Activated CD8-positive, alpha-beta memory T cell treated with anti-CD3 and anti-CD28 coated beads, Interleukin-2, amount 10 ng/mL, durations not matched to agents 7 days and 5 days (primary cell): ENCODE measurements around the gene ESR2. TPM values are rescaled to one million over a fixed set of nuclear protein-coding genes. Genes with fewer than 3 reads are reported as not detected.
"Not testable (repeated sequence)": the region's sequence is repeated elsewhere in the genome, so short reads cannot be mapped to it uniquely, and the experiment has no call there.

Source experiments
- ATAC-seq: fragments of 150-1000 bp; cut with Tn5 transposase; one replicate; pipeline ENCODE4 v1.10.0; 2021; ENCODE audit warnings: moderate library complexity
- CTCF ChIA-PET: fragments of 350-600 bp; sonication (Branson Sonifier 250); formaldehyde crosslinking; loops from one replicate; lab custom pipeline; 2021; ENCODE audit warnings: antibody characterized with exemption; lab: Charles Lee
- DNase-seq: peaks from one replicate; pipeline ENCODE4 v3.0.0-alpha.2; 2020
- H3K27ac Mint-ChIP-seq: one replicate; pipeline ENCODE4 v1.8.0; 2021; ENCODE audit warnings: mild to moderate bottlenecking, mixed read lengths
- H3K27me3 Mint-ChIP-seq: one replicate; pipeline ENCODE4 v1.8.0; 2021; ENCODE audit warnings: mixed read lengths
- H3K36me3 Mint-ChIP-seq: one replicate; pipeline ENCODE4 v1.8.0; 2021; ENCODE audit warnings: mild to moderate bottlenecking, mixed read lengths
- H3K4me1 Mint-ChIP-seq: one replicate; pipeline ENCODE4 v1.8.0; 2021; ENCODE audit warnings: mixed read lengths
- H3K4me3 Mint-ChIP-seq: one replicate; pipeline ENCODE4 v1.8.0; 2021; ENCODE audit warnings: mild to moderate bottlenecking, moderate library complexity, mixed read lengths
- H3K9me3 Mint-ChIP-seq: one replicate; pipeline ENCODE4 v1.8.0; 2022; ENCODE audit warnings: low read depth, mixed read lengths
- total RNA-seq, 2 experiments: library from RNA; stranded (reverse); gene quantifications; one replicate each; pipeline ENCODE4 v1.2.3, GENCODE V29; 2021

Gene ESR2
- total RNA-seq, 2 experiments from 2014 or later = 0.15 to 0.49 TPM

DNA sequence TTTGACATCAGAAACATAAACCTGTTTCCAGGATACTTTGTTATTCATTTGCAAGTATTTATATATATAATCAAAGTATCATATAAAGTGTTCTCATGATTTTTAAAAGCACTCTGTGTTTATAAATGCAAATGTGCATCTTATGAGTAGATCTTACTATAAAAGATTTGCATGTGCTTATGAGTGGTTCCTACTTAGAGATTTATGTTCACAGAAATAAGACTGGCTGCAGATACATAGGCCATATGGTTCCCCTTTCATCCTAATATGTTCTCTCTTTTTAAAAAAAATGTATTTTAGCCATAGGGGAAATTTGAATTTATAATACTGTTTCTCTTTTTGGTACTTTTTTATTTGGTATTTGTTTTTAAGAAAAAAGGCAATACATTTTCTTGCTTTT, 174.2 kb downstream of the ESR2 start:
- DNase-seq (no peak), ATAC-seq (no peak)
- CTCF ChIA-PET = no interaction called here
- no peaks in the 10 kb centered on the region for H3K27me3 Mint-ChIP-seq
- peaks cover 31% of the 10 kb centered on the region for H3K36me3 Mint-ChIP-seq
- no peak overlapping the region for H3K4me3 Mint-ChIP-seq
- no peak overlapping the region for H3K27ac Mint-ChIP-seq
- no peaks in the 10 kb centered on the region for H3K9me3 Mint-ChIP-seq
- H3K4me1 Mint-ChIP-seq = peaks cover 4% of the 10 kb centered on the region

DNA sequence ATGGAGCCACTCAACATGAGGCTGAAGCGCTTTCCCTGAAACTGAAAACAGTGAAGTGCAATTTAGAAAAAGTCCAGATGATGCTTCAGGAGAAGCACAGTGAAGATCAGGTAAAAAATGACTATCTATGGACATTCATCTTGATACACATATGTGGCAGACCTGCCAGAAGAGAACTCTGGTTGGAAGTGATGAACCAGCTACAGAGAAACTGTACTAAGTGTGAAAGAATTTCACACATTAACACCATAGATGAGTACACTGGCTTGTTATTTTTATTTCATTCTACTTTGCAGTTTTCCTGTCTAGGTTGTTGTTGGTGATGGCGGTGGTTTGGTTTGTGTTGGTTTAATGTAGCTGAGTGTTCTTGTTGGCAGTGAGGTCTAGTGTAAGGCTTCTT, 174.7 kb downstream of the ESR2 start:
- Mint-ChIP-seq H3K4me1 (peaks cover 4% of the 10 kb centered on the region), H3K36me3 (peaks cover 31% of the 10 kb centered on the region), H3K27me3 (no peaks in the 10 kb centered on the region), H3K27ac (no peak overlapping the region), H3K4me3 (no peak overlapping the region), H3K9me3 (no peaks in the 10 kb centered on the region)
- DNase-seq = no peak
- no peak for ATAC-seq
- CTCF ChIA-PET = no interaction called here

DNA sequence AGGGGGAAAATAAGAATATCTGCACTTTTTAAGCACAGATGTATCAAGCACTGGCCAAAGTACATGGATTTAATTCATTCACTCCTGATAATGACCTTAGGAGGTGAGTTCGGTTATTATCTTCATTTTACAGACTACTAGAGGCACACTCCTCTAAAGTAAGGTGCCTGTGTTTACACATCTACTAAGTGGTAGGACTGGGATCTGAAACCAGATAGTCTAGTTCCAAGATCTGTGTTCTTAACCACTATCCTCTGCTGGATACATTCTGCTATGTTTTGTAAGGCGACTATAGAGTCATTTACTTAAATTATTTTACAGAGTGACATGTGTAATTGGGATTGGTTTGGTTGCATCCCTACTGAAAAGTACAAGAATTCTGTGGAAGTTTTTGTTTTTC, 175.3 kb downstream of the ESR2 start:
- H3K36me3 Mint-ChIP-seq = peaks cover 31% of the 10 kb centered on the region
- no peaks in the 10 kb centered on the region for H3K27me3 Mint-ChIP-seq
- H3K9me3 Mint-ChIP-seq = no peaks in the 10 kb centered on the region
- H3K4me1 Mint-ChIP-seq = peaks cover 9% of the 10 kb centered on the region
- DNase-seq (no peak), ATAC-seq (no peak)
- no peak overlapping the region for H3K4me3 Mint-ChIP-seq
- CTCF ChIA-PET = no interaction called here
- no peak overlapping the region for H3K27ac Mint-ChIP-seq

DNA sequence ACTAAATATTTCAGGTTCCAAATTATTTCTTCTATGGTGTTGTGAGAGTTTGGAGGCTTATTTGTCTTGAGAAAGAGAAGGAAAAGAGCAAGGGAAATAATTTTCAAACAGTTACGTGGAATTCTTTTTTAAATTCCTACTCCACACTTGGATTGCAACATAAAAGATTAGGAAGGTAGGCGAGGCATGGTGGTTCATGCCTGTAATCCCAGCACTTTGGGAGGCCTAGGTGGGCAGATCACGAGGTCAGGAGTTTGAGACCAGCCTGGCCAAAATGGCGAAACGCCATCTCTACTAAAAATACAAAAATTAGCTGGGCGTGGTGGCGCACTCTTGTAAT, 175.8 kb downstream of the ESR2 start:
- ATAC-seq, H3K27me3 Mint-ChIP-seq, H3K4me3 Mint-ChIP-seq, DNase-seq, H3K9me3 Mint-ChIP-seq, H3K4me1 Mint-ChIP-seq, H3K27ac Mint-ChIP-seq: not testable (repeated sequence)
- CTCF ChIA-PET = interaction anchor here (1.2 kb wide), 1 partner anchor 16 kb away, joined by 3 read pairs; no protein-coding TSS in a partner anchor
- H3K36me3 Mint-ChIP-seq = peaks cover 28% of the 10 kb centered on the region

DNA sequence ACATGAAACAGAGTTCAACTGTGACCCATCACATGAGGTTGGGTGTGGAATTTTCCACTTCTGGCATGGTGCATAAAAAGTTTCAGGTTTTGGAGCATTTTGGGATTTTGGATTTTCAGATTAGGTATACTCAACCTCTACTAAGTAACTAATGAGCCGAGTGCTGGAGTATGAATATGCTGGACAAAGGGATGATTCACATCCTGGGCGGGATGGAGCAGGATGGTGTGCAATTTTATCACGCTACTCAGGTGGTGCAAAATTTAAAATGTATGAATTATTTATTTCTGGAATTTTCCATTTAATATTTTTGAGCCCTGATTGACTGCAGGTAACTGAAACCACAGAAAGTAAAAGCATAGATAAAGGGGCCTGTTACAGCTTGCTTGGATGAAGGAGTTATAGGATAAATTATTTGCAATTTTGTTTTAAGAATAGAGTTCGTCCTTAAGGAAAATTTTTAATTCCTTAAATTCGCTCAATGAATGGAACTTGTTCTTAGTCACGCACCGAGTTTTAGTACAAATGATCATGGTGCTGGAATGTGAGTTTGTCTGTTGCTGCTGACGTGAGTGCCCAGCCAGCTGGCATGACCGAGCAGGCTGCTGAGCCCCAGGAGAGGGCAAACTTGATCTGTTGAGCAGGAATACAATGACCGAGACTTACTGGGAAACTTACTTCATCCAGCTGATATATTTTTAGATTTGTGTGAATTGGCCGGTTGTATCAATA, 176.3 kb downstream of the ESR2 start:
- Mint-ChIP-seq H3K36me3 (peaks cover 24% of the 10 kb centered on the region), H3K27ac (no peak overlapping the region), H3K9me3 (no peaks in the 10 kb centered on the region), H3K27me3 (no peaks in the 10 kb centered on the region), H3K4me3 (no peak overlapping the region), H3K4me1 (peaks cover 6% of the 10 kb centered on the region)
- DNase-seq (no peak), ATAC-seq (no peak)
- CTCF ChIA-PET = interaction anchor here (1.2 kb wide), 1 partner anchor 16 kb away, joined by 3 read pairs; no protein-coding TSS in a partner anchor

DNA sequence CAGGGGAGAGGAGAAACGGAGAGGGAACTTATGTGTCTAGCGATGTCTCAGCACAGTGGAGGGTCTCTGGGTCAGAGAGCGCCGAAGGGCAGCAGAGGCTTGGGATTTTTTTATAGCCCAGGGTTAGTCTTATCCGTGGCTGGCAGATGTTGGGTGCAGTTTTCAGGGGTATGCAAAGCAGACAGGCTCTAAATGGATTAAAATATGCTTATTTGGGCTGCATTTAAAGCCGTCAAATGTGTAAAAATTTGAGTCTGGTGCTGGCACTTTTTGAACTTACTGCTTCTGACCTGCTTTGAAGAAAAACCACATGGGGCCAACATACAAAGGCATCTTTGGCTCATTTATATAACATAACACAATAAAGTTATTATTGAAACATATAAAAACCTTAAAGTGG, 178.8 kb downstream of the ESR2 start:
- H3K27ac Mint-ChIP-seq = no peak overlapping the region

DNA sequence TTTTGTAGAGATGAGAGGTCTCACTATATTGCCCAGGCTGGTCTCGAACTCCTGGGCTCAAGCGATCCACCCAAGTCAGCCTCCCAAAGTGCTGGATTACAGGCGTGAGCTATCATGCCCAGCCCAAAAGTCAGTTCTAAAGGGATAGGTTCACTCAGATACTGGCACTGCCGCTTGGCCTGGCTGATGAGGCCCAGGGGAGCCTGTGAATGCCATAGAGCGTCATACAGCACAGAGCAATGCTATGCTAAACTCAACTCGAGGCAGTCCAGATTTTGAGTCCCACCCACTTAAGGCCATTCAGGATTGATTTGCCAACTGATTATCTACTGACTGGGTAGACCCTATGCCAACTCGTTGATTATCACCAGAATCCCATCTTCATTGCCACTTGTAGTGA, 179.4 kb downstream of the ESR2 start:
- Mint-ChIP-seq H3K27ac (no peak overlapping the region), H3K27me3 (no peaks in the 10 kb centered on the region), H3K4me3 (no peak overlapping the region), H3K36me3 (peaks cover 15% of the 10 kb centered on the region), H3K4me1 (peaks cover 6% of the 10 kb centered on the region), H3K9me3 (no peaks in the 10 kb centered on the region)
- CTCF ChIA-PET = no interaction called here
- no peak for DNase-seq
- ATAC-seq = no peak

More for the DNA sequence above, 178.8 kb downstream of the ESR2 start:
- H3K27me3 Mint-ChIP-seq = no peaks in the 10 kb centered on the region
- peaks cover 13% of the 10 kb centered on the region for H3K36me3 Mint-ChIP-seq
- DNase-seq (no peak), ATAC-seq (no peak)
- no peaks in the 10 kb centered on the region for H3K9me3 Mint-ChIP-seq
- peaks cover 6% of the 10 kb centered on the region for H3K4me1 Mint-ChIP-seq
- no peak overlapping the region for H3K4me3 Mint-ChIP-seq
- CTCF ChIA-PET = no interaction called here

DNA sequence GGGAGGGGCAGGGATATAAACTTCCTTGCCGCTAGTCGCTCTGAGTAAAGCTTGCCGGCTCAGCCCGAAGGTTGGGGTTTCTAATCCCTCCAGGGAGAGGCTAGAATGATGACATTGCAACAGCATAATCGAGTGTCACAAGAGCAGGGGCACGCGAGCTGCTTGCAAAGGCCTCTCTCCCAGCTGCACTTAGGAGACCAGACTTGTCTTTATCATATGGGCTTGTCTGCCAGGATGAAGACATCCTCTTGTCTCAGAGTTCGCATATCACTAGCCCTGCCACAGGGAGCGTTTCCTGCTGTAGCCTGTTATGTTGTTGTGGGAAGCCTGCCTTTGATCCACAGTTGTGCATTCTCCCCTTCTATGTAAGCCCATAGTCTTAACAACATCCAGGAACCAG, 180.0 kb downstream of the ESR2 start:
- no peak for ATAC-seq
- Mint-ChIP-seq H3K27ac (no peak overlapping the region), H3K4me1 (peaks cover 5% of the 10 kb centered on the region), H3K36me3 (peaks cover 12% of the 10 kb centered on the region), H3K4me3 (no peak overlapping the region), H3K9me3 (no peaks in the 10 kb centered on the region), H3K27me3 (no peaks in the 10 kb centered on the region)
- CTCF ChIA-PET = no interaction called here
- no peak for DNase-seq

DNA sequence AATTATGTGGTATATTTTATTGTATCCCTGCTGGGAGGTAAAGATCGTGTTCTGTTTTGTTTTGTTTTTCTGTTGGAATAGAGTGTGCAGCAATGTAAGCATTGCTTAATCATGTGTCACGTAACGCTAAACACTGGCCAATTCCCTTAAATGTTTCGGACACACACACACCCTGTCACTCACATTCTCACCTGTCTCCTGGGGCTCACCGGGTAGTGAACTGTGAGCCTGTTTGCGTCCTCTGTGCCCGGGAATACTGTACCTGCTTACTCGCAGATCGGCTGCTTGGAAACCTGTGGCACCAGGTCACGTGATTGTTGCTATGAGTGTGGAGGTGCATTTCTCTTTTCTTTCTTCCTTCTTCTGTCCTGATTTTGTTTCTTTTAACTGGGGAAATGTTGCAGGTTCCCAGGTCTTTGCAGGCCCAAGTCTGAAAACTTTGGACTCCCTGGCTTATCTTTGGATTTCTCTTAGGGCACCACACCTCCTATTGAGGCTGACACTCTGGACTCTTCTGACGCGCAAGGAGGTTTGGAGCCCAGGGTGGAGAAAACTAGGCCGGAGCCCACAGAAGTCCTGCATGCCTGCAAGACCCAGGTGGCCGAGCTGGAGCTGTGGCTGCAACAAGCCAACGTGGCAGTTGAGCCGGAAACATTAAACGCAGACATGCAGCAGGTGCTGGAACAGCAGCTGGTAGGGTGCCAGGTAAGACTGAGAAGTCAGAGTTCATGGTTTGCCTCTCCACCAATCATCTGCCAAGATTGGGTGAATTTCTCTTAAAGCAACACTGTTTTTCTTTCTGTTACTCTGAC, 181.1 kb downstream of the ESR2 start:
- DNase-seq (no peak), ATAC-seq (no peak)
- H3K36me3 Mint-ChIP-seq = peaks cover 13% of the 10 kb centered on the region
- H3K4me1 Mint-ChIP-seq = peaks cover 5% of the 10 kb centered on the region
- no peaks in the 10 kb centered on the region for H3K27me3 Mint-ChIP-seq
- CTCF ChIA-PET = no interaction called here
- H3K9me3 Mint-ChIP-seq = no peaks in the 10 kb centered on the region
- H3K4me3 Mint-ChIP-seq = no peak overlapping the region
- no peak overlapping the region for H3K27ac Mint-ChIP-seq

DNA sequence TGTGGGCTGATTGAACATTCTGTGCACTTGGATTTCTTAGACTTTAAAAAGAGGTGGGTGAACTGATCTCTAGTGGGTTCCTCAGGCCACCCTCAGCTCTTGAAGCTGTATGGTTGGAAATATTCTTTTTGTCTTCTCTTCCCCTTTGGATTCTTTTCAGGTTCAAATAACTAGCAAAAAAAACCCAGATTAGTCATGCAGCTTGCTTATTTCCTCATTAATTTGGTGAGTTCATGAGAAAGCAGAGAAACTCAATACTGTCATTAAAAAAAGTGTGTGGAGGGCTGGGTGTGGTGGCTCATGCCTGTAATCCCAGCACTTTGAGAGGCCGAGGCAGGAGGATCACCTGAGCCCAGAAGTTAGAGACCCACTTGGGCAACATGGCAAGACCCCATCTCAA, 183.4 kb downstream of the ESR2 start:
- Mint-ChIP-seq H3K4me3 (no peak overlapping the region), H3K27ac (no peak overlapping the region), H3K9me3 (no peaks in the 10 kb centered on the region), H3K36me3 (peaks cover 9% of the 10 kb centered on the region), H3K4me1 (peaks cover 5% of the 10 kb centered on the region), H3K27me3 (no peaks in the 10 kb centered on the region)
- DNase-seq = no peak
- CTCF ChIA-PET = no interaction called here
- ATAC-seq = no peak

DNA sequence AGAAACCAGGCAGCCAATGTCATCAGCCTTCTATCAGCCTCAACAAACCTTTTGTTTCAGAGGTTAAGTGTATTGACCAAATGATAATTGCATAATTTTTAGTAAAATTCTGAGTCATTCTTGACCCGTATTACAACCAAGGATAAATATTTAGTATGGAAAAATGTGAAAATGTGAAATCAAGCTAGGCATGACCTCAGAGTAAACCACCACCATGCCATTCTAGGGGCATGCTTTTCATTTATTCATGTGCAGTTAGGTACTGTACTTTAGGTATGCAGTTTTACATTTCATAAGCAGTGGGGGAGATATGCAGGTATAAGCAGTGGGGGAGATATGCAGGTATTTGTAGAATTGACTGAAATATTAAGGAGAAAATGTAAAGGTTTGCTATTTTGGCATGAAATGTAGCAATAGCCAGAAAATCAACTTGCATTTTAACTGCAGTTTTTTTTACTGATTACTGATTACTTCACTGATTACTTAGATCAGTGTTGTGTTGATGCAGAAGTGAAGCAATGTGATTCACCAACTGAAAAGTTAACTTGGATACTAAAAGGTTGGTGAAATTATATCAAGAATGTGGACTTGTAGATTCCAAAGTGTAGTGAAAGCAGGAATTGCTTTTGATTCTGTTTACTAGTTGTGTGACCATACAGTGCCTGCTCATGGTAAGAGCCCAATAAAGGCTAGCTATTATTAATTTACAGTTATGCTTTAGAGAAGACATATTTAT, 184.2 kb downstream of the ESR2 start:
- Mint-ChIP-seq H3K36me3 (peaks cover 12% of the 10 kb centered on the region), H3K4me1 (peaks cover 5% of the 10 kb centered on the region), H3K27ac (no peak overlapping the region), H3K9me3 (no peaks in the 10 kb centered on the region), H3K27me3 (no peaks in the 10 kb centered on the region), H3K4me3 (no peak overlapping the region)
- DNase-seq = no peak
- CTCF ChIA-PET = interaction anchor here (1.6 kb wide), 1 partner anchor 18 kb away, joined by 3 read pairs; no protein-coding TSS in a partner anchor
- ATAC-seq = no peak

DNA sequence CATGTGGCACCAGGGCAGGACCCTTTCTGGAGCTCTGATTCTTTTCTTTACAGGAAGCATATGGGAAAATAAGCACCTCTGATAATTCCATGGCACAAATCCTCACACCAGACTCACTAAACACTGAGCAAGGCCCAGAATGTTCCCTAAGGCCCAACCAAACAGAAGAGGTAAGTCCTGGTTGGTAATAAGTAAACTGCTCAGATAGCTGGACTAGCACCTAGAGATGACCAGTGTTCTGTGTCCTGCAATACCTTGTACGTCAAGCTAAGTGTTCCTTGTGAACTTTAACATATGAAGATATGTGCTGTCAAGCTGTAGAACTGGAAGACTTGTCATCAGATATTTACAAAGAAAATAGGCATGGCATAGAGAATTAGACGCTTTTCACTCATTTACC, 186.7 kb downstream of the ESR2 start:
- Mint-ChIP-seq H3K36me3 (peaks cover 26% of the 10 kb centered on the region), H3K27ac (no peak overlapping the region)
- CTCF ChIA-PET = no interaction called here

DNA sequence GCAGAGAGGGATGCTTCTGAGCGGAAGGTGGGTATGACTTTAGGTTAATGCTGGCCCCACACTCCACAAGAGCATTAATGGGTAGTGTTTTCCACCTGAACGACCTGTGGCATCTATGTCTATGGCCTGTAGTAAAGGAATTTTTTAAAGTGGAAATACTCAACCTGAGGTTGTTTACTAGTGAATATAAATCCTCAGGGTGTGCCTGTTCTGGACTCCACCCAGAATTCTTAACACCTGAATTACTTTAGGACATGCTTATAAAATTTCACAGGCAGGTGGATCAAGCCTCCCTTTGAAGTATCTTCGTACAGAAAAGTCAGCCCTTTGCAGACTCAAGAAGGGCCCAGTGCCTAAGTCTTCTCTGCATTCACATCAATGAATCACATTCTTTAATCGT, 196.1 kb downstream of the ESR2 start:
- Mint-ChIP-seq H3K4me3 (no peak overlapping the region), H3K27me3 (no peaks in the 10 kb centered on the region), H3K4me1 (no peaks in the 10 kb centered on the region), H3K9me3 (no peaks in the 10 kb centered on the region), H3K27ac (no peak overlapping the region), H3K36me3 (peaks cover 29% of the 10 kb centered on the region)
- no peak for ATAC-seq
- DNase-seq = no peak
- CTCF ChIA-PET = no interaction called here

More for the DNA sequence above, 186.7 kb downstream of the ESR2 start:
- H3K9me3 Mint-ChIP-seq = no peaks in the 10 kb centered on the region
- DNase-seq (no peak), ATAC-seq (no peak)
- no peaks in the 10 kb centered on the region for H3K27me3 Mint-ChIP-seq
- no peaks in the 10 kb centered on the region for H3K4me1 Mint-ChIP-seq
- H3K4me3 Mint-ChIP-seq = no peak overlapping the region
